SK-N-SH (cell line): Measurements from ENCODE around the gene LHX6. TPM values are rescaled to one million over a fixed set of nuclear protein-coding genes. Genes with fewer than 3 reads are reported as not detected.

Source experiments
- CTCF ChIA-PET: fragments of 300-600, 350-600 bp; formaldehyde crosslinking; extraction: SDS; loops from one replicate; lab custom pipeline; 2021; lab: Yijun Ruan, JAX
- POLR2A ChIA-PET: fragments of 350-600 bp; sonication (Branson Sonifier 250); formaldehyde crosslinking; extraction: SDS; loops from one replicate; lab custom pipeline; 2020; ENCODE audit warnings: antibody characterized with exemption, inconsistent platforms; lab: Yijun Ruan, JAX
- DNase-seq: peaks from one replicate; pipeline ENCODE4 v3.0.0; 2012
- H2AFZ ChIP-seq: fragments of 200-600 bp; sonication (generic); 2 replicates; pipeline ENCODE4 v1.8.1; 2016; ENCODE audit warnings: antibody characterized with exemption, mild to moderate bottlenecking, low read depth
- H3F3A ChIP-seq: fragments of 200-600 bp; sonication (generic); replicated peaks from 2 replicates; pipeline ENCODE3; 2016; ENCODE audit warnings: antibody characterized with exemption, mild to moderate bottlenecking; ENCODE audit not compliant: insufficient read depth
- H3K27ac ChIP-seq, 2 experiments: fragments of 200-500 bp in 1 of 2; fragments of 200-600 bp in 1 of 2; sonication (Bioruptor generic) in 1 of 2; sonication (generic), shearing (Covaris generic) in 1 of 2; 2 replicates each; pipeline versions ENCODE4 v1.5.1 to v1.6.1; 2014 to 2016; ENCODE audit warnings: low read depth in 2 of 2, inconsistent platforms in 1 of 2, low read length in 1 of 2, mild to moderate bottlenecking in 1 of 2, mixed read lengths in 1 of 2
- H3K27me3 ChIP-seq: fragments of 200-600 bp; sonication (generic), shearing (Covaris generic); 2 replicates; pipeline ENCODE4 v1.6.1; 2016; ENCODE audit warnings: mixed run types; ENCODE audit not compliant: insufficient read depth
- H3K36me3 ChIP-seq, 2 experiments: fragments of 200-500 bp in 1 of 2; fragments of 200-600 bp in 1 of 2; sonication (Bioruptor generic) in 1 of 2; sonication (generic) in 1 of 2; replicated peaks in 1 of 2; 2 replicates each; pipeline versions ENCODE3 to v1.5.1; 2014 to 2016; ENCODE audit warnings: low read length in 1 of 2, mild to moderate bottlenecking in 1 of 2; ENCODE audit not compliant: insufficient read depth in 2 of 2, control insufficient read depth in 1 of 2
- H3K4me1 ChIP-seq, 2 experiments: fragments of 200-500 bp in 1 of 2; fragments of 200-600 bp in 1 of 2; sonication (Bioruptor generic) in 1 of 2; sonication (generic), shearing (Covaris generic) in 1 of 2; 2 replicates each; pipeline versions ENCODE4 v1.5.1 to v1.6.1; 2014 to 2016; ENCODE audit warnings: low read depth in 1 of 2, low read length in 1 of 2, mixed run types in 1 of 2; ENCODE audit not compliant: insufficient read depth in 2 of 2, control insufficient read depth in 1 of 2
- H3K4me2 ChIP-seq: fragments of 200-600 bp; sonication (generic), shearing (Covaris generic); 2 replicates; pipeline ENCODE4 v1.6.1; 2017; ENCODE audit warnings: mixed run types
- H3K4me3 ChIP-seq, 2 experiments: fragments of 200-500 bp in 1 of 2; fragments of 200-600 bp in 1 of 2; sonication (Bioruptor generic) in 1 of 2; sonication (generic), shearing (Covaris generic) in 1 of 2; 2 replicates each; pipeline versions ENCODE4 v1.5.1 to v1.8.1; 2014 to 2016; ENCODE audit warnings: low read depth in 2 of 2, inconsistent platforms in 1 of 2, low read length in 1 of 2, mild to moderate bottlenecking in 1 of 2, mixed read lengths in 1 of 2, moderate library complexity in 1 of 2
- H3K79me2 ChIP-seq: fragments of 200-600 bp; sonication (generic); 2 replicates; pipeline ENCODE4 v1.8.1; 2017; ENCODE audit warnings: mild to moderate bottlenecking; ENCODE audit not compliant: insufficient read depth
- H3K9ac ChIP-seq: fragments of 200-600 bp; sonication (generic); 2 replicates; pipeline ENCODE4 v1.6.1; 2017; ENCODE audit warnings: mixed run types
- H3K9me2 ChIP-seq: fragments of 200-600 bp; sonication (generic); 2 replicates; pipeline ENCODE4 v1.6.1; 2017; ENCODE audit warnings: mixed run types
- H3K9me3 ChIP-seq: fragments of 200-600 bp; sonication (generic); 2 replicates; pipeline ENCODE4 v1.6.1; 2017; ENCODE audit warnings: mixed run types, mild to moderate bottlenecking, moderate library complexity
- H4K20me1 ChIP-seq: fragments of 200-600 bp; sonication (generic); 2 replicates; pipeline ENCODE4 v1.6.1; 2017; ENCODE audit warnings: mild to moderate bottlenecking, mixed run types; ENCODE audit not compliant: insufficient read depth
- CHD2 ChIP-seq: fragments of 150-350 bp; IDR thresholded peaks from 2 replicates; pipeline ENCODE4 v1.6.1; 2018; ENCODE audit warnings: low read length; ENCODE audit not compliant: partially characterized antibody
- FOSL2 ChIP-seq: IDR thresholded peaks from 2 replicates; pipeline ENCODE4 v1.4.0; 2012; ENCODE audit warnings: low read depth, mild to moderate bottlenecking, moderate library complexity, borderline replicate concordance
- JUND ChIP-seq: IDR thresholded peaks from 2 replicates; pipeline ENCODE4 v1.4.0; 2012
- NFIC ChIP-seq: IDR thresholded peaks from 2 replicates; pipeline ENCODE4 v1.4.0; 2012; ENCODE audit warnings: borderline replicate concordance
- POLR2AphosphoS5 ChIP-seq: IDR thresholded peaks from 2 replicates; pipeline ENCODE4 v1.6.1; 2012; ENCODE audit warnings: low read depth, low read length
- RCOR1 ChIP-seq: fragments of 150-350 bp; IDR thresholded peaks from 2 replicates; pipeline ENCODE4 v1.6.1; 2017; ENCODE audit warnings: antibody characterized with exemption, low read length
- RFX5 ChIP-seq: IDR thresholded peaks from 2 replicates; pipeline ENCODE4 v1.6.1; 2012; ENCODE audit warnings: mild to moderate bottlenecking, improper control_type of control experiment, low read length
- RXRA ChIP-seq: IDR thresholded peaks from 2 replicates; pipeline ENCODE4 v1.4.0; 2012; ENCODE audit warnings: low read depth, mild to moderate bottlenecking, borderline replicate concordance
- SIN3A ChIP-seq: IDR thresholded peaks from 2 replicates; pipeline ENCODE4 v1.6.1; 2012; ENCODE audit warnings: low read depth, mild to moderate bottlenecking, low read length, moderate library complexity, borderline replicate concordance
- TEAD4 ChIP-seq: IDR thresholded peaks from 2 replicates; pipeline ENCODE4 v1.4.0; 2012; ENCODE audit warnings: mild to moderate bottlenecking, borderline replicate concordance; ENCODE audit not compliant: insufficient read depth
- YY1 ChIP-seq: IDR thresholded peaks from 2 replicates; pipeline ENCODE4 v1.4.0; 2012; ENCODE audit warnings: low read depth, mild to moderate bottlenecking
- WGBS: methylation state at CpG from one replicate; pipeline ENCODE4 v1.1.6; 2017; ENCODE audit warnings: low lambda C conversion rate; 5-methylcytosine and 5-hydroxymethylcytosine counted together
- polyA plus RNA-seq, 3 experiments: library from polyadenylated mRNA; depleted of rRNA; stranded (reverse); fragments of >200 nt; gene quantifications; 2 replicates each; pipeline ENCODE4 v1.2.3, GENCODE V29; 2012
- TF ChIP-seq, protein P1 (sequence below): fragments of 150-350 bp; IDR thresholded peaks from 2 replicates; pipeline ENCODE4 v1.6.1; 2017; ENCODE audit warnings: antibody characterized with exemption, low read length, low read depth, borderline replicate concordance
- TF ChIP-seq, protein P2 (sequence below): IDR thresholded peaks from 2 replicates; pipeline ENCODE4 v1.4.0; 2012; ENCODE audit warnings: low read depth, borderline replicate concordance
- TF ChIP-seq, protein P3 (sequence below): IDR thresholded peaks from 2 replicates; pipeline ENCODE4 v1.6.1; 2012; ENCODE audit warnings: mild to moderate bottlenecking, low read depth, low read length, moderate library complexity
- TF ChIP-seq, protein P4 (sequence below): fragments of 200-600 bp; sonication (generic); IDR thresholded peaks from 2 replicates; pipeline ENCODE4 v1.6.1; 2017; ENCODE audit warnings: antibody characterized with exemption, mild to moderate bottlenecking, moderate library complexity

LHX6 gene
- polyA plus RNA-seq, 1 of the 3 experiments (the other 2 are of a cell fraction) = 0.02 TPM

DNA sequence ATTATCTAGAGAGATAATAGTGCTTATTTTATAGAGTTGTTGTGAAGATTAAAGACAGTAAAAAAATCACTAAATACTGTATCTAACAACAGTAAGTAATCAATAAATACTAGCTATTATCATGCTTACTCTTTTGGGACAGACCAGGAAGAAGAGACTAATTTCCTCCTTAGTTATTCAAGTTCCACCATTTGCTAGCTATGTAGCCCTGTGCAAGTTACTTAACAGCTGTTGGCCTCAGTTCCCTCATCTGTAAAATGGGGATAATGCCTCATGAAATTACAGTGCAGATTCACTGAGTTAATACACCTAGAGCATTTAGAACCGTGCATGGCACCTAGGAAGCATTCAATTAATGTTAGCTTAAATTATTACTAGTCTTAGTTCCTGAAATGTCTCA, 33.3 kb upstream of the LHX6 start:
- H3K4me2 ChIP-seq = no peak overlapping the region
- H3K27me3 ChIP-seq = no peaks in the 10 kb centered on the region
- H3F3A ChIP-seq = no peaks in the 10 kb centered on the region
- H3K9ac ChIP-seq = no peak overlapping the region
- ChIA-PET CTCF (interaction anchor here (1.3 kb wide), 1 partner anchor 88 kb away, joined by 6 read pairs; no protein-coding TSS in a partner anchor), POLR2A (no interaction called here)
- no peak for TF ChIP-seq SIN3A
- no peak for TF ChIP-seq FOSL2
- TF ChIP-seq, protein P1, sequence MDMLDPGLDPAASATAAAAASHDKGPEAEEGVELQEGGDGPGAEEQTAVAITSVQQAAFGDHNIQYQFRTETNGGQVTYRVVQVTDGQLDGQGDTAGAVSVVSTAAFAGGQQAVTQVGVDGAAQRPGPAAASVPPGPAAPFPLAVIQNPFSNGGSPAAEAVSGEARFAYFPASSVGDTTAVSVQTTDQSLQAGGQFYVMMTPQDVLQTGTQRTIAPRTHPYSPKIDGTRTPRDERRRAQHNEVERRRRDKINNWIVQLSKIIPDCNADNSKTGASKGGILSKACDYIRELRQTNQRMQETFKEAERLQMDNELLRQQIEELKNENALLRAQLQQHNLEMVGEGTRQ = no peak
- no peak for TF ChIP-seq NFIC
- no peak for TF ChIP-seq POLR2AphosphoS5
- no peak for TF ChIP-seq CHD2
- TF ChIP-seq JUND = no peak
- TF ChIP-seq, protein P2, sequence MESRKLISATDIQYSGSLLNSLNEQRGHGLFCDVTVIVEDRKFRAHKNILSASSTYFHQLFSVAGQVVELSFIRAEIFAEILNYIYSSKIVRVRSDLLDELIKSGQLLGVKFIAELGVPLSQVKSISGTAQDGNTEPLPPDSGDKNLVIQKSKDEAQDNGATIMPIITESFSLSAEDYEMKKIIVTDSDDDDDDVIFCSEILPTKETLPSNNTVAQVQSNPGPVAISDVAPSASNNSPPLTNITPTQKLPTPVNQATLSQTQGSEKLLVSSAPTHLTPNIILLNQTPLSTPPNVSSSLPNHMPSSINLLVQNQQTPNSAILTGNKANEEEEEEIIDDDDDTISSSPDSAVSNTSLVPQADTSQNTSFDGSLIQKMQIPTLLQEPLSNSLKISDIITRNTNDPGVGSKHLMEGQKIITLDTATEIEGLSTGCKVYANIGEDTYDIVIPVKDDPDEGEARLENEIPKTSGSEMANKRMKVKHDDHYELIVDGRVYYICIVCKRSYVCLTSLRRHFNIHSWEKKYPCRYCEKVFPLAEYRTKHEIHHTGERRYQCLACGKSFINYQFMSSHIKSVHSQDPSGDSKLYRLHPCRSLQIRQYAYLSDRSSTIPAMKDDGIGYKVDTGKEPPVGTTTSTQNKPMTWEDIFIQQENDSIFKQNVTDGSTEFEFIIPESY = no peak
- no peak for TF ChIP-seq RXRA
- no peak overlapping the region for H3K27ac ChIP-seq
- peaks cover 12 to 13% of the 10 kb centered on the region in 2 experiments; a peak in 3 of 4 replicates for H3K4me1 ChIP-seq
- H4K20me1 ChIP-seq = 0 out of 2 replicates have a peak, but pooled peaks cover 5% of the 10 kb centered on the region
- no peak for DNase-seq
- WGBS = 77% methylated on average over 1 of the region's 1 CpG
- H3K9me2 ChIP-seq = no peaks in the 10 kb centered on the region
- H3K9me3 ChIP-seq = no peaks in the 10 kb centered on the region
- peaks cover 72% of the 10 kb centered on the region for H3K79me2 ChIP-seq
- H3K4me3 ChIP-seq = no peak overlapping the region
- H2AFZ ChIP-seq = no peak overlapping the region
- H3K36me3 ChIP-seq = peaks cover 23 to 34% of the 10 kb centered on the region in 2 experiments

DNA sequence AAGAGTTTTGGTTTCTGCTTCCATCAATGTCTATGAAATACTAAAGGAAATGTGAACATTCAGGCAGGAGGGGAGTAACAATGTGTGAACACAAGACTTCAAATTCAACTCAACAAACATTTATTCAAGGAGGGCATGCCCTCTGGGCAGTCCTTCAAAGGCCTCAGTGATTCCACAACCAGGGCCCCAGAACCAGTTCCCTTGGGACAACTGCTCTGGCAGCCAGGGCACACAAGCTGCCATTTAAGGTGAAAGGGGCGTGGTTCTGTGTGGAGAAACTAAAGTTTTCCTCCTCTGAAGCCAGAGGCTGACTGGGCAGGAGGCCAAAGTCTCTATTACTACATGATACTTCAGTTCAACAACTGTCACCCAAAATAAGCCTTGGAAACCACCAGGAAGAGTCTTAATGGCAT, 32.7 kb upstream of the LHX6 start:
- Histone ChIP-seq H3K79me2 (peaks cover 72% of the 10 kb centered on the region), H2AFZ (no peak overlapping the region), H3K27me3 (no peaks in the 10 kb centered on the region), H3K9ac (no peak overlapping the region), H3K27ac (no peak overlapping the region), H3F3A (no peaks in the 10 kb centered on the region), H3K9me2 (no peaks in the 10 kb centered on the region), H3K9me3 (no peaks in the 10 kb centered on the region), H4K20me1 (0 out of 2 replicates have a peak, but pooled peaks cover 5% of the 10 kb centered on the region), H3K36me3 (peaks cover 23 to 37% of the 10 kb centered on the region in 2 experiments), H3K4me3 (no peak overlapping the region), H3K4me1 (peaks cover 12 to 13% of the 10 kb centered on the region in 2 experiments; a peak in 3 of 4 replicates), H3K4me2 (no peak overlapping the region)
- WGBS = 79% methylated on average over 1 of the region's 1 CpG
- ChIA-PET POLR2A (no interaction called here), CTCF (interaction anchor here (1.3 kb wide), 1 partner anchor 9 kb away, joined by 3 read pairs; no protein-coding TSS in a partner anchor)
- DNase-seq = no peak
- no peak for TF ChIP-seq TEAD4
- TF ChIP-seq RFX5 = no peak
- TF ChIP-seq, protein P3, sequence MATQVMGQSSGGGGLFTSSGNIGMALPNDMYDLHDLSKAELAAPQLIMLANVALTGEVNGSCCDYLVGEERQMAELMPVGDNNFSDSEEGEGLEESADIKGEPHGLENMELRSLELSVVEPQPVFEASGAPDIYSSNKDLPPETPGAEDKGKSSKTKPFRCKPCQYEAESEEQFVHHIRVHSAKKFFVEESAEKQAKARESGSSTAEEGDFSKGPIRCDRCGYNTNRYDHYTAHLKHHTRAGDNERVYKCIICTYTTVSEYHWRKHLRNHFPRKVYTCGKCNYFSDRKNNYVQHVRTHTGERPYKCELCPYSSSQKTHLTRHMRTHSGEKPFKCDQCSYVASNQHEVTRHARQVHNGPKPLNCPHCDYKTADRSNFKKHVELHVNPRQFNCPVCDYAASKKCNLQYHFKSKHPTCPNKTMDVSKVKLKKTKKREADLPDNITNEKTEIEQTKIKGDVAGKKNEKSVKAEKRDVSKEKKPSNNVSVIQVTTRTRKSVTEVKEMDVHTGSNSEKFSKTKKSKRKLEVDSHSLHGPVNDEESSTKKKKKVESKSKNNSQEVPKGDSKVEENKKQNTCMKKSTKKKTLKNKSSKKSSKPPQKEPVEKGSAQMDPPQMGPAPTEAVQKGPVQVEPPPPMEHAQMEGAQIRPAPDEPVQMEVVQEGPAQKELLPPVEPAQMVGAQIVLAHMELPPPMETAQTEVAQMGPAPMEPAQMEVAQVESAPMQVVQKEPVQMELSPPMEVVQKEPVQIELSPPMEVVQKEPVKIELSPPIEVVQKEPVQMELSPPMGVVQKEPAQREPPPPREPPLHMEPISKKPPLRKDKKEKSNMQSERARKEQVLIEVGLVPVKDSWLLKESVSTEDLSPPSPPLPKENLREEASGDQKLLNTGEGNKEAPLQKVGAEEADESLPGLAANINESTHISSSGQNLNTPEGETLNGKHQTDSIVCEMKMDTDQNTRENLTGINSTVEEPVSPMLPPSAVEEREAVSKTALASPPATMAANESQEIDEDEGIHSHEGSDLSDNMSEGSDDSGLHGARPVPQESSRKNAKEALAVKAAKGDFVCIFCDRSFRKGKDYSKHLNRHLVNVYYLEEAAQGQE = no peak
- no peak for TF ChIP-seq YY1
- TF ChIP-seq RCOR1 = no peak
- TF ChIP-seq, protein P4, sequence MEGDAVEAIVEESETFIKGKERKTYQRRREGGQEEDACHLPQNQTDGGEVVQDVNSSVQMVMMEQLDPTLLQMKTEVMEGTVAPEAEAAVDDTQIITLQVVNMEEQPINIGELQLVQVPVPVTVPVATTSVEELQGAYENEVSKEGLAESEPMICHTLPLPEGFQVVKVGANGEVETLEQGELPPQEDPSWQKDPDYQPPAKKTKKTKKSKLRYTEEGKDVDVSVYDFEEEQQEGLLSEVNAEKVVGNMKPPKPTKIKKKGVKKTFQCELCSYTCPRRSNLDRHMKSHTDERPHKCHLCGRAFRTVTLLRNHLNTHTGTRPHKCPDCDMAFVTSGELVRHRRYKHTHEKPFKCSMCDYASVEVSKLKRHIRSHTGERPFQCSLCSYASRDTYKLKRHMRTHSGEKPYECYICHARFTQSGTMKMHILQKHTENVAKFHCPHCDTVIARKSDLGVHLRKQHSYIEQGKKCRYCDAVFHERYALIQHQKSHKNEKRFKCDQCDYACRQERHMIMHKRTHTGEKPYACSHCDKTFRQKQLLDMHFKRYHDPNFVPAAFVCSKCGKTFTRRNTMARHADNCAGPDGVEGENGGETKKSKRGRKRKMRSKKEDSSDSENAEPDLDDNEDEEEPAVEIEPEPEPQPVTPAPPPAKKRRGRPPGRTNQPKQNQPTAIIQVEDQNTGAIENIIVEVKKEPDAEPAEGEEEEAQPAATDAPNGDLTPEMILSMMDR = no peak
- TF ChIP-seq RXRA = no peak
